NCI-H1092 treated with DMSO at 0.1 percent for 48 hours (cell line): ENCODE data around the gene MYOC.
"Not testable (repeated sequence)": the region's sequence is repeated elsewhere in the genome, so short reads cannot be mapped to it uniquely, and the experiment has no call there.

ENCODE experiments used
- DNase-seq: peaks from one replicate; lab custom pipeline; 2025; lab: John Stamatoyannopoulos, UW

Gene MYOC

GRCh38 chr1:171603042-171603441 lies 49.4 kb downstream of the MYOC start:
- DNase-seq, result not testable (repeated sequence)

GRCh38 chr1:171600862-171601261 lies 51.6 kb downstream of the MYOC start:
- no peak for DNase-seq

- DNase-seq, result not testable (repeated sequence)
These were observed 52.2 kb downstream of the MYOC start for GRCh38 chr1:171600310-171600709.

DNA sequence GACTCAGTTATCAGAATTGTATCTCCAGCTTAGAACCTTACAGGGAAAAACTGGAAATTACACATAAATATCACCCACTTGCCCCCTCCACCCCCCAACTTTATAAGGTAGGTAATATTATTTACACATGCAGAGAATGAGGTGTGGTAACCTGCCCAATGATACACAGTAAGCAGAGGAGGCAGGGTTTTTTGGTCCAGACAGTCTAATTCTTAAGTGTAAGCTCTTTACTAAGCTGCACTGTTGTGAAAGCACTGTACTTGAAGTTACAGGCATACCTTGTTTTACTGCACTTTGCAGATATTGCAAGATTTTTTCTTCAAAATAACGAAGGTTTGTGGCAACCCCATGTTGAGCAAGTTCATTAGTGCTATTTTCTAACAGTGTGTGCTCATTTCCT lies 55.3 kb downstream of the MYOC start:
- DNase-seq, result no peak

- DNase-seq, result no peak
These were observed 55.8 kb downstream of the MYOC start for GRCh38 chr1:171596705-171597104.

DNA sequence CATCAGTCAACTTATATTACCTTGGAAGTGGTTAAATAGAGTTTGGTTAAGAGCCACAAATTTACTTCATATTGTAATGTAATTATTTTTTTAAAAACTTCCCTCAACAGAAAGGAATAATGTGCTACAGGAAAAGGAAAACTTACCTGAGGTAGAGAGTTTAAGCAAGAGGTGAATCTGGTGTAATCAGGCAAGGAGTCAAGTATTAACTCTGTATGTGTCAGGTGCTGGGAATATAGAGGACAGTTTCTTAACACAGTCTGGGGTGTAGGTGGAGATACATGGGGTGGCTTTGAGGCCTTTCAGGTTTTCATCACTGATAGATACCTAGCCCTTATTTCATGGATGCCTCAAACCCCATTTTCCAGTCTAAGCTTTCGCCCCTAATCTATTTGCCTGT lies 56.4 kb downstream of the MYOC start:
- DNase-seq, result no peak

- DNase-seq, result no peak
These were observed 57.2 kb downstream of the MYOC start for GRCh38 chr1:171595324-171595723.

DNA sequence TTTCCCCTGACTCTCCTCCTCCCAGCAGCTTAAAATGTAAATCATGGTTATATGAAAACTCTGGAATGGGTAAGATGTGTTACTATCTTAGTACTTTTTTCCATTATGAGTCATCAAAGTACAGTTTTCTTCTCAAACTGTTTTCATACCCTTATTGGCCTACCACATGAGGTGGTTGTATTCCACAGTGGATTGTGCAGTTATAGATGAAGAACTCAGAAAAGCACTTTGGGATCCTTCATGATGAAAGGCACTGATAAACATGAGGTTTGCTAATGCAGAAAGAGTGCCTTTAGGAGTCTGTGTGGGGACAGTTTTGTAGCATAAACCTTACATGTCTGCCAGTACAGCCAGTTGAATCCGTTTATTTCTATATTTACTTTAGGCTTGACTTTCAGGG lies 62.5 kb downstream of the MYOC start:
- no peak for DNase-seq

GRCh38 chr1:171588230-171588629 lies 64.3 kb downstream of the MYOC start:
- DNase-seq, result no peak

- no peak for DNase-seq
These were observed 66.8 kb downstream of the MYOC start for GRCh38 chr1:171585715-171586114.
